ENCODE data around the gene ARSG. TPM values are rescaled to one million over a fixed set of nuclear protein-coding genes. Genes with fewer than 3 reads are reported as not detected.
"Not testable (repeated sequence)": the region's sequence is repeated elsewhere in the genome, so short reads cannot be mapped to it uniquely, and the experiment has no call there.

The ARSG gene
- total RNA-seq, 1 experiment from 2014 or later: 7.9 TPM

- Mint-ChIP-seq H3K27ac (no peak overlapping the region), H3K4me1 (peaks cover 24% of the 10 kb centered on the region), H3K9me3 (0 out of 2 replicates have a peak, but pooled peaks cover 3% of the 10 kb centered on the region), H3K27me3 (ENCODE audit: low read depth) (no peaks in the 10 kb centered on the region), H3K36me3 (peaks cover 2% of the 10 kb centered on the region; the same call in 1 of the 2 replicates), H3K4me3 (no peak overlapping the region)
- DNase-seq (ENCODE audit: low spot score) (no peak), ATAC-seq (no peak)
- CTCF ChIA-PET: interaction anchor here (0.7 to 0.8 kb wide), 2 partner anchors 49 to 52 kb away, joined by 3 read pairs; no protein-coding TSS in a partner anchor
- no peak for TF ChIP-seq MYBL2 (CRISPR knock-in tag; IDR thresholded peaks at IDR 0.05)
- no peak for TF ChIP-seq USF2 (CRISPR knock-in tag; IDR thresholded peaks at IDR 0.05)
- no peak for TF ChIP-seq SOX15 (CRISPR knock-in tag; IDR thresholded peaks at IDR 0.05)
- POLR2A ChIA-PET: no interaction called here
These were observed 84.3 kb downstream of the ARSG start for GRCh38 chr17:68375566-68375965.

- H3K9me3 Mint-ChIP-seq; POLR2A ChIA-PET; DNase-seq (ENCODE audit: low spot score); H3K36me3 Mint-ChIP-seq; H3K27ac Mint-ChIP-seq; H3K27me3 Mint-ChIP-seq (ENCODE audit: low read depth); H3K4me3 Mint-ChIP-seq; ATAC-seq: not testable (repeated sequence)
- CTCF ChIA-PET: interaction anchor here (0.7 to 0.8 kb wide), 2 partner anchors 48 to 51 kb away, joined by 3 read pairs; no protein-coding TSS in a partner anchor
- peaks cover 24% of the 10 kb centered on the region for H3K4me1 Mint-ChIP-seq
These were observed 84.9 kb downstream of the ARSG start for GRCh38 chr17:68376178-68376577.

- ChIA-PET POLR2A (no interaction called here), CTCF (interaction anchor here (1.5 kb wide), 1 partner anchor 21 kb away, joined by 5 read pairs; no protein-coding TSS in a partner anchor)
- H3K36me3 Mint-ChIP-seq: no peaks in the 10 kb centered on the region
- ATAC-seq (peak; percentile 27), DNase-seq (ENCODE audit: low spot score) (no peak)
- no peaks in the 10 kb centered on the region for H3K27me3 Mint-ChIP-seq (ENCODE audit: low read depth)
- H3K4me1 Mint-ChIP-seq: peaks cover 29% of the 10 kb centered on the region
- no peak overlapping the region for H3K4me3 Mint-ChIP-seq
- H3K9me3 Mint-ChIP-seq: 0 out of 2 replicates have a peak, but pooled peaks cover 3% of the 10 kb centered on the region
- peak overlapping the region; percentile 94 for H3K27ac Mint-ChIP-seq
- TF ChIP-seq FOXP1 (CRISPR knock-in tag; IDR thresholded peaks at IDR 0.05; ENCODE audit: borderline replicate concordance) (peak; percentile 56; the same call in 1 of the 2 replicates), SP1 (CRISPR knock-in tag; conservative IDR thresholded peaks at IDR 0.05) (no peak; the same call in 1 of the 2 replicates)
These were observed 86.5 kb downstream of the ARSG start for GRCh38 chr17:68377771-68378267.

GRCh38 chr17:68378268-68379176, 87.2 kb downstream of the ARSG start:
- H3K4me3 Mint-ChIP-seq: peak overlapping the region; percentile 30
- POLR2A ChIA-PET: no interaction called here
- TF ChIP-seq E2F1 (CRISPR knock-in tag; IDR thresholded peaks at IDR 0.05) (no peak), RELA (CRISPR knock-in tag; IDR thresholded peaks at IDR 0.05; ENCODE audit: borderline replicate concordance) (no peak), ZNF317 (CRISPR knock-in tag; IDR thresholded peaks at IDR 0.05; ENCODE audit: borderline replicate concordance, low read depth) (no peak), ZNF263 (CRISPR knock-in tag; IDR thresholded peaks at IDR 0.05; ENCODE audit: low read depth) (no peak), TEAD4 (CRISPR knock-in tag; IDR thresholded peaks at IDR 0.05) (no peak), PREB (CRISPR knock-in tag; IDR thresholded peaks at IDR 0.05; ENCODE audit: borderline replicate concordance) (0 out of 2 replicates have a peak, but pooled peaks have one; percentile 26), ZNF281 (CRISPR knock-in tag; IDR thresholded peaks at IDR 0.05) (no peak), ZNF232 (CRISPR knock-in tag; IDR thresholded peaks at IDR 0.05) (no peak), MAX (CRISPR knock-in tag; IDR thresholded peaks at IDR 0.05) (peak; percentile 38; the same call in 1 of the 2 replicates), SP1 (CRISPR knock-in tag; conservative IDR thresholded peaks at IDR 0.05) (no peak), STAT6 (CRISPR knock-in tag; conservative IDR thresholded peaks at IDR 0.05; ENCODE audit: low read depth) (no peak)

More at GRCh38 chr17:68378268-68379176, 87.2 kb downstream of the ARSG start:
- no peaks in the 10 kb centered on the region for H3K36me3 Mint-ChIP-seq
- DNase-seq (ENCODE audit: low spot score) (peak; percentile 40), ATAC-seq (peak; percentile 74)
- no peaks in the 10 kb centered on the region for H3K27me3 Mint-ChIP-seq (ENCODE audit: low read depth)
- peak overlapping the region; percentile 94; the same call in 1 of the 2 replicates for H3K27ac Mint-ChIP-seq
- peaks cover 29% of the 10 kb centered on the region for H3K4me1 Mint-ChIP-seq
- CTCF ChIA-PET: interaction anchor here (1.5 kb wide), 1 partner anchor 20 kb away, joined by 5 read pairs; no protein-coding TSS in a partner anchor
- H3K9me3 Mint-ChIP-seq: 0 out of 2 replicates have a peak, but pooled peaks cover 3% of the 10 kb centered on the region
